Endothelial cell of umbilical vein (primary cell): ENCODE measurements around the gene DCC. TPM values are rescaled to one million over a fixed set of nuclear protein-coding genes. Genes with fewer than 3 reads are reported as not detected.

Source experiments
- BruUV-seq: library from RNA; stranded (reverse); fragments of 400-500 nt; replicated peaks from 2 replicates; lab custom pipeline; 2021; lab: Mats Ljungman, UMichigan
- CTCF ChIA-PET: fragments of 300-600, 350-600 bp; sonication (Branson Sonifier 250); formaldehyde crosslinking; loops from one replicate; lab custom pipeline; 2021; ENCODE audit warnings: antibody characterized with exemption, inconsistent platforms; lab: Charles Lee
- POLR2A ChIA-PET: fragments of 300-600, 350-600 bp; sonication (Branson Sonifier 250); formaldehyde crosslinking; loops from one replicate; lab custom pipeline; 2021; ENCODE audit warnings: antibody characterized with exemption, inconsistent platforms; lab: Charles Lee
- DNase-seq: peaks from one replicate; pipeline ENCODE4 v3.0.0-alpha.2; 2011; ENCODE audit warnings: low read depth, low spot score
- FAIRE-seq: peaks from 2 replicates; lab custom pipeline; 2011; peaks lifted over from hg19 to GRCh38; lab: Jason Lieb, UNC
- H2AFZ ChIP-seq: 2 replicates; pipeline ENCODE4 v1.6.0; 2012; ENCODE audit warnings: low read depth, low read length, control low read depth, inconsistent platforms
- H3K27ac ChIP-seq: 2 replicates; pipeline ENCODE4 v1.5.1; 2011; ENCODE audit warnings: low read depth, mild to moderate bottlenecking, control low read depth, low read length, moderate library complexity; ENCODE audit not compliant: insufficient read depth
- H3K27me3 ChIP-seq, 2 experiments: 2 replicates each; pipeline versions ENCODE4 v1.6.0 to v1.6.1; 2011; ENCODE audit warnings: low read length in 2 of 2, mixed read lengths in 1 of 2; ENCODE audit not compliant: control insufficient read depth in 2 of 2, insufficient read depth in 2 of 2
- H3K36me3 ChIP-seq, 2 experiments: 2 replicates in 1 of 2; 3 replicates in 1 of 2; pipeline ENCODE4 v1.5.1; 2011; ENCODE audit warnings: low read length in 2 of 2, mild to moderate bottlenecking in 1 of 2, moderate library complexity in 1 of 2; ENCODE audit not compliant: control insufficient read depth in 2 of 2, insufficient read depth in 2 of 2; ENCODE audit errors: extremely low read depth in 1 of 2
- H3K4me1 ChIP-seq: 3 replicates; pipeline ENCODE4 v1.5.1; 2011; ENCODE audit warnings: mild to moderate bottlenecking, low read length; ENCODE audit not compliant: control insufficient read depth, insufficient read depth; ENCODE audit errors: extremely low read depth
- H3K4me2 ChIP-seq: 2 replicates; pipeline ENCODE4 v1.6.1; 2011; ENCODE audit warnings: low read length, control low read depth, mixed read lengths; ENCODE audit not compliant: insufficient read depth
- H3K4me3 ChIP-seq, 3 experiments: fragments of 200-600 bp in 1 of 3; sonication (generic), shearing (Covaris generic) in 1 of 3; replicated peaks in 1 of 3; 2 replicates each; pipeline ENCODE4 v1.5.1; 2011 to 2016; ENCODE audit warnings: control low read depth in 3 of 3, low read length in 3 of 3, mild to moderate bottlenecking in 2 of 3, inconsistent platforms in 1 of 3, low read depth in 1 of 3, moderate library complexity in 1 of 3; ENCODE audit not compliant: insufficient read depth in 1 of 3
- H3K79me2 ChIP-seq: 2 replicates; pipeline ENCODE4 v1.6.0; 2012; ENCODE audit warnings: low read length, inconsistent platforms; ENCODE audit not compliant: control insufficient read depth, insufficient read depth
- H3K9ac ChIP-seq: replicated peaks from 2 replicates; pipeline ENCODE3; 2011; ENCODE audit warnings: low read length, control low read depth; ENCODE audit not compliant: insufficient read depth; ENCODE audit errors: extremely low read depth
- H3K9me1 ChIP-seq: replicated peaks from 3 replicates; pipeline ENCODE4 v1.6.0; 2011; ENCODE audit warnings: mild to moderate bottlenecking, low read length; ENCODE audit not compliant: control insufficient read depth, insufficient read depth; ENCODE audit errors: extremely low read depth
- H3K9me3 ChIP-seq: replicated peaks from 2 replicates; pipeline ENCODE4 v1.5.1; 2012; ENCODE audit warnings: low read length, inconsistent platforms; ENCODE audit not compliant: control insufficient read depth, insufficient read depth
- H4K20me1 ChIP-seq: replicated peaks from 2 replicates; pipeline ENCODE3; 2011; ENCODE audit warnings: mild to moderate bottlenecking, low read length; ENCODE audit not compliant: control insufficient read depth, insufficient read depth; ENCODE audit errors: extremely low read depth
- CTCF ChIP-seq, 2 donors: IDR thresholded peaks; 1 replicate in 1 of 2; 2 replicates in 1 of 2; pipeline ENCODE4 v1.5.1; 2011; ENCODE audit warnings: low read length in 2 of 2, mild to moderate bottlenecking in 2 of 2, moderate library complexity in 2 of 2, control low read depth in 1 of 2, inconsistent platforms in 1 of 2, low read depth in 1 of 2; ENCODE audit not compliant: insufficient read depth in 1 of 2; ENCODE audit errors: extremely low read depth in 1 of 2
- EZH2 ChIP-seq: IDR thresholded peaks from 2 replicates; pipeline ENCODE4 v1.6.1; 2012; ENCODE audit warnings: borderline replicate concordance, low read depth, mild to moderate bottlenecking, moderate library complexity, low read length, inconsistent platforms; ENCODE audit not compliant: severe bottlenecking
- FOS ChIP-seq: IDR thresholded peaks from 2 replicates; pipeline ENCODE4 v1.6.1; 2011; ENCODE audit warnings: mild to moderate bottlenecking, low read length, moderate library complexity, borderline replicate concordance; ENCODE audit not compliant: insufficient read depth
- GATA2 ChIP-seq: IDR thresholded peaks from 2 replicates; pipeline ENCODE4 v1.7.0; 2011; ENCODE audit warnings: low read depth, mild to moderate bottlenecking, moderate library complexity, mixed read lengths, low read length; ENCODE audit not compliant: insufficient read length, insufficient read depth
- JUN ChIP-seq: IDR thresholded peaks from 2 replicates; pipeline ENCODE4 v1.6.1; 2011; ENCODE audit warnings: borderline replicate concordance, low read depth; ENCODE audit not compliant: insufficient read length, insufficient read depth
- MAX ChIP-seq: IDR thresholded peaks from 2 replicates; pipeline ENCODE4 v1.6.1; 2011; ENCODE audit not compliant: insufficient read depth, insufficient read length
- MYC ChIP-seq: IDR thresholded peaks from one replicate; pipeline ENCODE4 v1.6.1; 2011; ENCODE audit warnings: mild to moderate bottlenecking, low read depth, low read length
- POLR2A ChIP-seq: IDR thresholded peaks from 2 replicates; pipeline ENCODE4 v1.6.1; 2012; ENCODE audit warnings: low read depth, mild to moderate bottlenecking, control low read depth, low read length
- POLR2AphosphoS5 ChIP-seq: IDR thresholded peaks from 2 replicates; pipeline ENCODE4 v1.6.1; 2012; ENCODE audit warnings: low read depth, mild to moderate bottlenecking, control low read depth, low read length, moderate library complexity; ENCODE audit not compliant: insufficient read depth
- dilution Hi-C: fragments of 300-500 bp; cut with MboI; formaldehyde crosslinking; loops from one replicate; pipeline ENCODE4 v1.15.0; 2019; ENCODE audit warnings: low sequenced_read_pairs; ENCODE audit not compliant: extremely low pct_ligation_motif_present
- intact Hi-C: fragments of 100-400 bp; cut with micrococcal nuclease; formaldehyde crosslinking; loops from one replicate; pipeline ENCODE4 v1.10.0; 2022
- polyA plus RNA-seq, 4 experiments: library from polyadenylated mRNA; depleted of rRNA in 3 of 4; stranded (reverse) in 3 of 4; unstranded in 1 of 4; fragments of >200 nt; gene quantifications; 2 replicates each; pipeline versions ENCODE4 v1.2.1 to v1.2.3, GENCODE V29; 2011 to 2012; ENCODE audit warnings: missing spikeins in 1 of 4
- total RNA-seq: library from RNA; stranded (reverse); gene quantifications from 2 replicates; pipeline ENCODE4 v1.2.3, GENCODE V29; 2021

DCC gene
- total and polyA plus RNA-seq, 2 donors (not counting 3 experiments of a cell fraction or from before 2014, with no cell fraction given): not detected

DNA sequence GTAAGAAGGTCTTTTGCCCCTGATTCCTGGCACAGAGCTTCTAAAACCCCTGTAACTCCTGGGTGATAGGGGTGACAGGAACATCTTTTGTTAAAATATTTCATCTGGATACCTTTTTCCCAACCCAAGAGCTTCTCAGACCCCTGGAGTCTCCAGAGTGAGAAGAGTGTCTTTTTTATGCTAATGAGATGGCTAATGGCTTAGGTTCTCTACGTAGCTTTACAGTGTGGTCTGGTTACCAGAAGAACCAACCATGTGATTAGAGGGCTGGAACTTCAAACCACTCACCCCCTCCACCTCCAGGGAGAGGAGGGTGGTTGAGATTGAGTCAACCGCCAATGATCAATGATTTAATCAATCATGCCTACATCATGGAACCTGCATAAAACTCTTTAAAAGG is 16.2 kb upstream of the DCC start:
- dilution Hi-C loops: no loop called here
- FAIRE-seq (no peak), DNase-seq (no peak)
- H3K36me3 ChIP-seq: no peaks in the 10 kb centered on the region
- CTCF ChIA-PET: no interaction called here
- H3K79me2 ChIP-seq: no peaks in the 10 kb centered on the region
- no peaks in the 10 kb centered on the region for H3K9me1 ChIP-seq
- intact Hi-C loops: no loop called here
- POLR2A ChIA-PET: no interaction called here
- H3K4me2 ChIP-seq: no peak overlapping the region
- no peak overlapping the region for H3K27ac ChIP-seq
- no peaks in the 10 kb centered on the region for H4K20me1 ChIP-seq
- no peak overlapping the region for H3K9ac ChIP-seq
- H2AFZ ChIP-seq: no peak overlapping the region
- H3K4me3 ChIP-seq: no peak overlapping the region
- TF ChIP-seq GATA2 (no peak), JUN (no peak), MYC (no peak), EZH2 (no peak), CTCF (IDR thresholded peaks at IDR 0.05; ENCODE audit: extremely low read depth in 1 of 2, insufficient read depth in 1 of 2, low read depth in 1 of 2, low read length in 2 of 2) (no peak), POLR2AphosphoS5 (no peak), MAX (no peak), FOS (no peak), POLR2A (no peak)
- BruUV-seq: no TSS peak
- no peaks in the 10 kb centered on the region for H3K4me1 ChIP-seq
- peaks cover 4% of the 10 kb centered on the region for H3K9me3 ChIP-seq
- H3K27me3 ChIP-seq: no peaks in the 10 kb centered on the region
